GM19468 (cell line): ENCODE measurements around the gene BAG5.
"Not testable (repeated sequence)": the region's sequence is repeated elsewhere in the genome, so short reads cannot be mapped to it uniquely, and the experiment has no call there.

ENCODE experiments used
- ATAC-seq: cut with Tn5 transposase; IDR thresholded peaks from one replicate; pipeline ENCODE4 v1.9.1; 2021; ENCODE audit warnings: mild to moderate bottlenecking, moderate library complexity, moderate number of reproducible peaks; ENCODE audit not compliant: unreplicated experiment; ENCODE audit errors: extremely low read depth

BAG5 gene

GRCh38 chr14:103512701-103513611 lies 49.5 kb downstream of the BAG5 start:
- ATAC-seq: no peak

GRCh38 chr14:103512180-103512579 lies 50.3 kb downstream of the BAG5 start:
- not testable (repeated sequence) for ATAC-seq

- ATAC-seq: no peak
Measured at GRCh38 chr14:103510724-103511693, 51.4 kb downstream of the BAG5 start.

- no peak for ATAC-seq
Measured at GRCh38 chr14:103509864-103510723, 52.4 kb downstream of the BAG5 start.

GRCh38 chr14:103508521-103509329 lies 53.7 kb downstream of the BAG5 start:
- ATAC-seq: no peak

GRCh38 chr14:103507751-103508150 lies 54.7 kb downstream of the BAG5 start:
- no peak for ATAC-seq
